RWPE1 (cell line): ENCODE measurements around the gene DDTL.
"Not testable (repeated sequence)": the region's sequence is repeated elsewhere in the genome, so short reads cannot be mapped to it uniquely, and the experiment has no call there.

Experiments used
- CTCF ChIA-PET: fragments of 350-600 bp; sonication (Branson Sonifier 250); formaldehyde crosslinking; extraction: SDS; loops from one replicate; lab custom pipeline; 2021; lab: Yijun Ruan, JAX
- POLR2A ChIA-PET: fragments of 400-600 bp; formaldehyde crosslinking; extraction: SDS; loops from one replicate; lab custom pipeline; 2020; ENCODE audit warnings: antibody characterized with exemption; ENCODE audit not compliant: low non-redundant PET; lab: Yijun Ruan, JAX
- DNase-seq: peaks from one replicate; pipeline ENCODE4 v3.0.0; 2012; ENCODE audit warnings: low spot score
- H3K27ac ChIP-seq: fragments of 450-650 bp; 2 replicates; pipeline ENCODE4 v1.5.1; 2017
- TF ChIP-seq, protein P1 (sequence below): fragments of 450-650 bp; conservative IDR thresholded peaks from 2 replicates; pipeline ENCODE4 v1.5.1; 2017; ENCODE audit warnings: low read depth, mild to moderate bottlenecking

The DDTL gene

DNA sequence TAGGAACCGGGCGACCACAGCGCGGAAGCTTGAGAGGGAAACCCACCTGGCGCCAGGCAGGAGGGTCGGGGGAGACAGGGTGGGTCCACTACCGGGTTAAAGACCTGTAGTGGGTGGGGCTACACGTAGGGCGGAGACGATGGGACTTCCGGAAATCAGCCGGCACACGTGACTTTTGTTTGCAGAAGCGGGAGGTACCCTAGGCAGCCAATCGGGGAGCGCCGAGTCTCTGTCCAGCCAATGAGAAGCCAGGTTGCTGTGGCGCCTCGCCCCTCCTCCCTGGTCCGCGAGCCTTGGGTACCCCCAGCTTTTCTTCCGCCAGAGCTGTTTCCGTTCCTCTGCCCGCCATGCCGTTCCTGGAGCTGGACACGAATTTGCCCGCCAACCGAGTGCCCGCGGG lies at the start of gene DDTL:
Gene DDTL, plus strand, starts transcription at position 321 of the 400 bp plus-strand sequence. Its CDS starts 27 bp downstream, at position 348.
- H3K27ac ChIP-seq, CTCF ChIA-PET, POLR2A ChIA-PET, DNase-seq: not testable (repeated sequence)

DNA sequence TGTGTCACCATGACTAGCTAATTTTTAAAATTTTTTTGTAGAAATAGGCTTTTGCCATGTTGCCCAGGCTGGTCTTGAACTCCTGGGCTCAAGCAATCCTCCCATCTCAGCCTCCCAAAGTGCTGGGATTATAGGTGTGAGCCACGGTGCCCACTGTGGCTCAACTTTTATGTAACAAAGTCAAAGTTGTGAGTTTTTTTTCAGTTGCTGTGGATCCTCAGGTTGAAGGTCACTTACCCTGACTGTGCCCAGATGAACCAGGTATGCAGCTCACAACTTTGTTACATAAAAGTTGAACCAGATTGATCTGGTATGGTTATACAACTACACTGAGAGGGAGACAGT lies 46.4 kb upstream of the DDTL start:
- POLR2A ChIA-PET = not testable (repeated sequence)
- peak overlapping the region; percentile 9; the same call in 1 of the 2 replicates for H3K27ac ChIP-seq

DNA sequence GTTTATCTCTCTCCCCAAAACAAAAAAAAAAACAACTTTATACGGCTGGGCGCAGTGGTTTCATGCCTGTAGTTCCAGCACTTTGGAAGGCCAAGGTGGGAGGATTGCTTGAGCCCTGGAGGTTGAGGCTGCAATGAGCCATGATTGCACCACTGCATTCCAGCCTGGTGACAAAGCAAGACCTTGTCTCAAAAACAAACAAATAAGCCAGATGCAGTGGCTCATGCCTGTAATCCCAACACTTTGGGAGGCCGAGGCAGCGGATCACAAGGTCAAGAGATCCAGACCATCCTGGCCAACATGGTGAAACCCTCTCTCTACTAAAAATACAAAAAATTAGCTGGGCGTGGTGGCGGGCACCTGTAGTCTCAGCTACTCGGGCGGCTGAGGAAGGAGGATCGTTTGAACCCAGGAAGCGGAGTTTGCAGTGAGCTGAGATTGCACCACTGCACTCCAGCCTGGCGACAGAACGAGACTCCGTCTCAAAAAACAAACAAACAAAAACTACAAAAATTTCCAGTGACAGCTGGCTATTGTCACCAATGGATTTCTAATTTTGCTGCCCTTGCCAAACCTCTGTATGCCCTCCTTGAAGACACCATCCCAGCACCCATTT lies 45.0 kb upstream of the DDTL start:
- POLR2A ChIA-PET, DNase-seq, CTCF ChIA-PET: not testable (repeated sequence)
- H3K27ac ChIP-seq = peak overlapping the region; percentile 50

More for the DNA sequence above, 46.4 kb upstream of the DDTL start:
- DNase-seq = not testable (repeated sequence)
- CTCF ChIA-PET = interaction anchor here (0.6 kb wide), 1 partner anchor 122 kb away, joined by 4 read pairs; no protein-coding TSS in a partner anchor

DNA sequence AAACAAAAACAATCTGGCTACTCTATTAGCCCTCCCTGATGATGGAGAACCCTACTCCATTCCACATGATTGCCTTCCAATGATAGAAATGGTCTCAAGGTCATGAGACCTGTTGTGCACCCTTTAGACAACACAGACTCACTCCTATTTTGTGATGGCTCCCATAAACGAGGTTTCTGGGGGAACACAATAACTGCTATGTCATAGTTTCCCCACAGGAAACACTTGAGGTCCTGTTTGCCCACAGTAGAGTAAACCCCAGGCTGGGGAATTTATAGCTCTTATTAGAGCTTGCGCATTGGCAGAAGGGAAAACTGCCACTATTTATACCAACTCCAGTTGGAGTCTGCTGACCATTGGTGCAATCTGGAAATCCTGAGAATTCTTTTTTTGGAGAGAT lies 43.8 kb upstream of the DDTL start:
- TF ChIP-seq, protein P1, sequence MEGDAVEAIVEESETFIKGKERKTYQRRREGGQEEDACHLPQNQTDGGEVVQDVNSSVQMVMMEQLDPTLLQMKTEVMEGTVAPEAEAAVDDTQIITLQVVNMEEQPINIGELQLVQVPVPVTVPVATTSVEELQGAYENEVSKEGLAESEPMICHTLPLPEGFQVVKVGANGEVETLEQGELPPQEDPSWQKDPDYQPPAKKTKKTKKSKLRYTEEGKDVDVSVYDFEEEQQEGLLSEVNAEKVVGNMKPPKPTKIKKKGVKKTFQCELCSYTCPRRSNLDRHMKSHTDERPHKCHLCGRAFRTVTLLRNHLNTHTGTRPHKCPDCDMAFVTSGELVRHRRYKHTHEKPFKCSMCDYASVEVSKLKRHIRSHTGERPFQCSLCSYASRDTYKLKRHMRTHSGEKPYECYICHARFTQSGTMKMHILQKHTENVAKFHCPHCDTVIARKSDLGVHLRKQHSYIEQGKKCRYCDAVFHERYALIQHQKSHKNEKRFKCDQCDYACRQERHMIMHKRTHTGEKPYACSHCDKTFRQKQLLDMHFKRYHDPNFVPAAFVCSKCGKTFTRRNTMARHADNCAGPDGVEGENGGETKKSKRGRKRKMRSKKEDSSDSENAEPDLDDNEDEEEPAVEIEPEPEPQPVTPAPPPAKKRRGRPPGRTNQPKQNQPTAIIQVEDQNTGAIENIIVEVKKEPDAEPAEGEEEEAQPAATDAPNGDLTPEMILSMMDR = no peak
- ChIA-PET CTCF (no interaction called here), POLR2A (no interaction called here)
- peak overlapping the region; percentile 33; the same call in 1 of the 2 replicates for H3K27ac ChIP-seq
- no peak for DNase-seq

DNA sequence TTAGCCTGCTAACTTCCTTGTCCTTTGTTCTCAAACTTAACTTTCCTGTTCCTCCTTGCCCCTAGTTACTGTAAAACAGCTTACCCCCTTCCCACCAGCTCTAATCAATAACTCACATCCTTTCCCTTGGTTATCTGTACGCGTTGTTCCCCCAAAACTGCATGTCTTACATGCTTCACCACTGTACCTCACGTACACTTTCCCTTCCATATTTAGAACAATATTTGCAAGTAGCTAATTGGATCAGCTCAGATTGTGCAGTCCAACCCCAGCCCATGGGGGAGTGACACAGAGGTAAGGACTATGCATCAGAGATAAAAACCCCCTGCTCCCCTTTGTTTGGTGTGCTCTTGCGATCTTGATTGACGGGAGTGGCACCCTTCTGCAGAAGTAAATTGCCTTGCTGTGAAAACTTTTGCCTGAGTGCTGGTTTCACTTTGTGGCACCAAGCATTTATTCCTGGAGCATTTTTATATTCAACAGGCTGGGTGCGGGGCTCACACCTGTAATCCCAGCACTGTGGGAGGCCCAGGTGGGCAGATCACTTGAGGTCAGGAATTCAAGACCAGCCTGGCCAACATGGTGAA lies 41.6 kb upstream of the DDTL start:
- TF ChIP-seq, protein P1 = no peak
- CTCF ChIA-PET = no interaction called here
- POLR2A ChIA-PET = no interaction called here
- no peak overlapping the region for H3K27ac ChIP-seq
- no peak for DNase-seq

DNA sequence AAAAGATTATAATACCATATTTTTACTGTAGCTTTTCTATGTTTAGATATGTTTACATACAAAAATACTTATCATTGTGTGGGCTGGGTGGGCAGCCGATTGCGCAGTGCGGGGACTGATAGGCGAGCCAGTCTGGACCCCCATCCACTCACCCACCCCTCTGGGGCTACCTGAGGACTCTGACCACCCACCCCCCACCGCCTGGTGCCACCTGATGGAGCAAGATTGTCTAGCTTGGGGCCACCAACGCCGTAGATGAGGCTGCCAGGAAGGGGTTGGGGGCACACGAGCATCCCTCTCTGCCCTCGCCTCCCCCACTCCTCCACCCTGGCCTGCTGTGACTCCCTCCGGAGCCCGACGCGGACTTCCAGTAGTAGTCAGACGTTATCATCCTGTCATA lies 40.1 kb upstream of the DDTL start:
- no peak overlapping the region for H3K27ac ChIP-seq
- CTCF ChIA-PET = no interaction called here
- POLR2A ChIA-PET = no interaction called here
- no peak for DNase-seq
- TF ChIP-seq, protein P1 = no peak

DNA sequence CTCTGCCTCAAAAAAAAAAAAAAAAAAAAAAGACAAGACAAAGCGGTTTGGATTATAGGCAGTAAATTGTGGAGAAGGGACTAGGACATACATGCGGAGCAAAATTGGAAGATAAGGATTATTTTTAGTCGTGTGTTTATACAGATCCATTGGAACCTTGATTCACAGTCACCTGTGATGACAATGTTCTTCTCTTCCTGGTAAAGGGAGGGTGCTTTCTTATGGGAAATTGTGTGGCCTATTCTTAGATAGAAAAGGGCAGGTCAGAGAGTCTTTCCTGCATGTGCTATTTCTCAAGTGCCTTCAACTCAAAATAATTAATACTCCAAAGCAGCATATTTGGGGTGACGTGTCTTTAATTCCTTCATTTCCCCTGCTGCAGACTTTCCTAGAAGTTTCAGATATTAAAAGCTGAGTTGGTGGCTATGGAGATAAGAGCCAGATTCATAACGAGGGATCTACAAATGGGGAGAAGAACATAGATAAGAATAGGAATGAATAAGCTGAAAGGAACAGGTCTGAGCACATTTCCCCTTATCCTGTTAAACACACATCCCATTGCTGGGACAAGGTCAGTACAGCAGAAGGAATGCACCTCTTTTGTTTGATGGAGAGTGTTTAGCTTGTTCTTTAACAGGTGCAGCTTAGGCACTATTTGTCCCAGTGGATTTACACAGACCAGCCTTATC lies 28.2 kb upstream of the DDTL start:
- TF ChIP-seq, protein P1 = no peak
- ChIA-PET POLR2A (no interaction called here), CTCF (no interaction called here)
- no peak overlapping the region for H3K27ac ChIP-seq
- no peak for DNase-seq

DNA sequence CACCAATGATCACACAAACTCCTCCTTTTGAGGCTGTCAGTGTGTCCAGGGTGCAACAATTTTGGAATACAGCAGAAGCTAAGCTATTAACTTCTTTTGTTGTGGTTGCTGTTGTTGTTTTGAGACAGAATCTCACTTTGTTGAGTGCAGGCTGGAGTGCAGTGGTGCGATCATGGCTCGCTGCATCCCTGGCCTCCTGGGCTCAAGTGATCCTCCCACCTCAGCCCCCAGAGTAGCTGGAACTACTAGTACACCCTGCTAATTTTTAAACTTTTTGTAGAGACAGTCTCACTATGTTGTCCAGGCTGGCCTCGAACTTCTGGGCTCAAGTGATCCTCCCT lies 27.7 kb upstream of the DDTL start:
- DNase-seq = no peak
- POLR2A ChIA-PET = no interaction called here
- TF ChIP-seq, protein P1 = no peak
- CTCF ChIA-PET = no interaction called here
- no peak overlapping the region for H3K27ac ChIP-seq

DNA sequence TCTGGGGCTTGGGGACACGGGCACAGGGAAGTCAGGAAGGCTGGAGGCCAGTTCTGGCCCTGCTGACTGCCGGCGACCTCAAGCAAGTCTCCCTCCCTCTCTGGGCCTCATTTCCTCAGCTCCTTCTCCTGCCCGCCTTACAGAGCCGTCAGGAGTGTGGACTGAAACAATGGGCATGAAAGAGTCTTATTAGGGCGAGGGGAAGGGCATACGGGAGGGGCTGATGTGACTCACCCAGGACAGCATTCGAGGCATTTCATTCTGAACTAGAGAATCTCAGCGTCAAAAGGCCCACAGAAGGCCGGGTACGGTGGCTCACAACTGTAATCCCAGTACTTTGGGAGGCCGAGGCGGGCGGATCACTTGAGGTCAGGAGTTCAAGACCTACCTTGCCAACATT lies 26.5 kb upstream of the DDTL start:
- DNase-seq, CTCF ChIA-PET, POLR2A ChIA-PET, H3K27ac ChIP-seq: not testable (repeated sequence)

DNA sequence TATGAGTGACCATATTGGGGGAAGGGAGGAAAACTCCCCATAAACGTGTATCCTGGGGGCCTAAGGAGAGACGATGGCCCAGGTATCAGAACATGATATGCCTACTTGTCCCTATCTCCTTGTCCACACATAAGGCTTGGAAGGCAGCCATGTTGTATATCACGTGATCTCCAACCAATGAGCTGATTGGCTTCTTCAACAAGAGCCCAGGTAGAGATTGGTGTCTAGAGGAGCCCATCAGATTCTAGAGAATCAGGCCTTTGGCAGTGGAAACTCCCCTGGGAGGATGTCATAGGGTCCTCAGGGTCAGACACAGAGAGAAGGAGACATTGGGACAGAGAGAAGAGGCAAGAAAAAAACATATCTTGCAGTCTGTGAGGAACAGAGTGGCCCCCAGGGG lies 19.3 kb upstream of the DDTL start:
- H3K27ac ChIP-seq, POLR2A ChIA-PET, DNase-seq, CTCF ChIA-PET: not testable (repeated sequence)

DNA sequence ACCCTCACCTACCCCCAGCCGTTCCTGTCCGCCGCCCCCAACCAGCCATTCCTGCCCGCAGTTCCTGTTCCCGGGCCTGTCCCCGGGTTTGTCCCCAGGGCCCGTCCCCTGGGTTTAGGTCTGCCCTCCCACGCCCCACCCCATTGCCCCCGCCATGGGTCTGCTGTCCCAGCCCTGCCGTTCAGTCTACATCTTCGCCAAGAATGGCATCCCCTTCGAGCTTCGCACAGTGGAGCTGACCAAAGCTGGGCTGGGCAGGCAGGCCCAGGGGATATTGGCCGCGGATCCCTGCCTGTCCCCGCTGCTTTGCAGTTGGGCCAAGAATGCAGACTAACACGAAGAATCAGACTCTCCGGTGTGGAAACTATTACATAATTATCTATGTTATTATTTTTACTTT lies 16.9 kb upstream of the DDTL start:
- POLR2A ChIA-PET, H3K27ac ChIP-seq, DNase-seq, CTCF ChIA-PET: not testable (repeated sequence)

DNA sequence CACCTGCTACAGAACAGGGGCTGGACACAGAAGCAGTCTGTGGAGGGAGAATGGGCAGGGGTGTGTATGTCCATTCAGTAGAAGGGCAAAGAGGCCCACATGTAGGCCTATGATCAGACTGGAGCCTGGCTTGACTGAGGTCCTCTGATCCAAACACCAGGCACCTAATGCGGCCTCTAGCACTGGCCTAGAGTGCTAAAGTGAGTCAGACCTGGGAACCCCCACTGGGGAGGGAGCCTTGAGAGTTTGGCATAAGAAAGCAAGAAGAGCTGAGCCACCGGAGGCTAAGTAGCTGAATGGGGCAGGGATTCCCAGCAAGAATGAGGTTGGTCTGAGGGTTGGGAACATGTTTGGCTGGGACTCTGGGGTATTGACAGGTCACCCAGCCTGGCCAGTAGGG lies 15.3 kb upstream of the DDTL start:
- POLR2A ChIA-PET, DNase-seq, CTCF ChIA-PET, H3K27ac ChIP-seq: not testable (repeated sequence)
